ENCODE measurements around the gene USH1G. TPM values are rescaled to one million over a fixed set of nuclear protein-coding genes. Genes with fewer than 3 reads are reported as not detected.
"Not testable (repeated sequence)": the region's sequence is repeated elsewhere in the genome, so short reads cannot be mapped to it uniquely, and the experiment has no call there.

The USH1G gene
- total RNA-seq, 1 donor from 2014 or later: 0.14 TPM

DNA sequence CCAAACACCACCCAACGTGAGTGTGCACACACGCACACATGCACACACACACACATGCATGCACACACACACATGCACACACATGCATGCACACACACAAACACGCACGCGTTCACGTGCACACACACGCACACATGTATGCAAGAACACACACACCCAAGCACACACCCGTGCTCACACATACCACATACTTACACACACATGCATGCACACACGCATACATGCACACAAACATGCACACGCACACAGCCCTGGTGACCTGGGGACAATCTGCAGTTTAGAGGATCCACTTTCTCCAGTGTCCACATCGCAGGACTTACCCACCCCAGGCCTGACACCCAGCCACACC lies 6.2 kb downstream of the USH1G start:
- TF ChIP-seq, protein P1, sequence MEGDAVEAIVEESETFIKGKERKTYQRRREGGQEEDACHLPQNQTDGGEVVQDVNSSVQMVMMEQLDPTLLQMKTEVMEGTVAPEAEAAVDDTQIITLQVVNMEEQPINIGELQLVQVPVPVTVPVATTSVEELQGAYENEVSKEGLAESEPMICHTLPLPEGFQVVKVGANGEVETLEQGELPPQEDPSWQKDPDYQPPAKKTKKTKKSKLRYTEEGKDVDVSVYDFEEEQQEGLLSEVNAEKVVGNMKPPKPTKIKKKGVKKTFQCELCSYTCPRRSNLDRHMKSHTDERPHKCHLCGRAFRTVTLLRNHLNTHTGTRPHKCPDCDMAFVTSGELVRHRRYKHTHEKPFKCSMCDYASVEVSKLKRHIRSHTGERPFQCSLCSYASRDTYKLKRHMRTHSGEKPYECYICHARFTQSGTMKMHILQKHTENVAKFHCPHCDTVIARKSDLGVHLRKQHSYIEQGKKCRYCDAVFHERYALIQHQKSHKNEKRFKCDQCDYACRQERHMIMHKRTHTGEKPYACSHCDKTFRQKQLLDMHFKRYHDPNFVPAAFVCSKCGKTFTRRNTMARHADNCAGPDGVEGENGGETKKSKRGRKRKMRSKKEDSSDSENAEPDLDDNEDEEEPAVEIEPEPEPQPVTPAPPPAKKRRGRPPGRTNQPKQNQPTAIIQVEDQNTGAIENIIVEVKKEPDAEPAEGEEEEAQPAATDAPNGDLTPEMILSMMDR (IDR thresholded peaks at IDR 0.05; ENCODE audit: insufficient read depth, low read depth, low read length): no peak
- TF ChIP-seq EZH2 (IDR thresholded peaks at IDR 0.05; ENCODE audit: insufficient read depth, low read length): no peak
- no peaks in the 10 kb centered on the region for H3K4me1 Mint-ChIP-seq (ENCODE audit: low read depth, unreplicated experiment)
- FAIRE-seq: no peak

DNA sequence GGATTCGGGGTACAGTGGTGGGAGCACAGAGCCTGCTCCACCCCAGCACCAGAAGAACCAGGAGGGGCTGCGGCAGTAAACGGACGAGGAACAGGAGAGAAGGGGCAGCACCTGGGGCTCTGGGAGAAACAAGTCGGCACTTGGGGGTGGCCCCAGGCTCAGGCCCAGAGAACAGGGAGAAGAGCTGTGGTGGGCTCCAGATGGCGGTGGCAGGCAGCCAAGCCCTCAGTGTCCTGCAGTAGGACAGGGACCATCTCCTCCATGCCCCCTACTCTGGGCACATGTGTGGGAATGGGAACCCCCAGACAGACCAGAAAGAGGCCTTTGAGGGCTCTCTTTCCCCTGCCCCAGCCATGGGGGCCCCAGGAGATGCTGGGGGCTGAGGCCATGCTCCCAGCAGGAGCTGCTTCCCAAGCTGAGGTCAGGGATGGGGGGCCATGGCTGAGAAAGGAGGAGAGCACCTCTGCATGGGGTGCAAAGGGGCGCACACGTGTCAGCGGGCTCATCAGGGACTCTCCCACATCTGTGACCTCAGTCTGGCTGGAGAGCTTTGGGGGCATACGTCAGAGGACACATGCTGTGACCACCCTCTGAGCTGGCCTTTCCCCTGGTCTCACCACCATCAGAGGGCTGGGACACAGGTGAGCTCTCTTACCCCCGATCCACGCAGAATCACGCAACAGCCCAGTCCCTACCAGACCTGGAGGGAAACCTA lies 6.8 kb downstream of the USH1G start:
- Mint-ChIP-seq H3K9me3 (ENCODE audit: unreplicated experiment) (peaks cover 7% of the 10 kb centered on the region), H3K36me3 (ENCODE audit: low read depth, unreplicated experiment) (no peaks in the 10 kb centered on the region), H3K4me1 (ENCODE audit: low read depth, unreplicated experiment) (no peaks in the 10 kb centered on the region), H3K4me3 (ENCODE audit: unreplicated experiment) (no peak overlapping the region), H3K27me3 (ENCODE audit: low read depth, unreplicated experiment) (peaks cover 27% of the 10 kb centered on the region), H3K27ac (ENCODE audit: unreplicated experiment) (no peak overlapping the region)
- Histone ChIP-seq H3K27me3 (ENCODE audit: insufficient read depth, low read length) (peaks cover 3% of the 10 kb centered on the region), H3K4me3 (ENCODE audit: insufficient read depth, low read depth, low read length) (no peak overlapping the region), H4K20me1 (ENCODE audit: insufficient read depth, low read length) (no peaks in the 10 kb centered on the region), H3K79me2 (ENCODE audit: insufficient read depth, low read length) (no peaks in the 10 kb centered on the region), H3K4me2 (ENCODE audit: low read length) (no peak overlapping the region), H2AFZ (ENCODE audit: low read depth, low read length) (no peak overlapping the region), H3K36me3 (ENCODE audit: insufficient read depth, low read length) (no peaks in the 10 kb centered on the region), H3K4me1 (ENCODE audit: insufficient read depth, low read length) (no peaks in the 10 kb centered on the region), H3K9me3 (ENCODE audit: insufficient read depth, low read depth, low read length) (no peaks in the 10 kb centered on the region), H3K27ac (ENCODE audit: low read depth, low read length) (no peak overlapping the region), H3K9ac (ENCODE audit: low read length) (no peak overlapping the region)
- DNase-seq (ENCODE audit: low read depth) (no peak), FAIRE-seq (no peak)
- TF ChIP-seq EZH2 (IDR thresholded peaks at IDR 0.05; ENCODE audit: insufficient read depth, low read length): no peak
- TF ChIP-seq, protein P1 (IDR thresholded peaks at IDR 0.05; ENCODE audit: insufficient read depth, low read depth, low read length): no peak

More for the DNA sequence above, 6.2 kb downstream of the USH1G start:
- Histone ChIP-seq H3K27ac (ENCODE audit: low read depth, low read length) (no peak overlapping the region), H4K20me1 (ENCODE audit: insufficient read depth, low read length) (no peaks in the 10 kb centered on the region), H3K27me3 (ENCODE audit: insufficient read depth, low read length) (peaks cover 9% of the 10 kb centered on the region), H3K4me1 (ENCODE audit: insufficient read depth, low read length) (no peaks in the 10 kb centered on the region), H3K79me2 (ENCODE audit: insufficient read depth, low read length) (no peaks in the 10 kb centered on the region), H3K36me3 (ENCODE audit: insufficient read depth, low read length) (no peaks in the 10 kb centered on the region), H2AFZ (ENCODE audit: low read depth, low read length) (no peak overlapping the region), H3K4me2 (ENCODE audit: low read length) (no peak overlapping the region), H3K4me3 (ENCODE audit: insufficient read depth, low read depth, low read length) (no peak overlapping the region), H3K9ac (ENCODE audit: low read length) (no peak overlapping the region), H3K9me3 (ENCODE audit: insufficient read depth, low read depth, low read length) (no peaks in the 10 kb centered on the region)
- Mint-ChIP-seq H3K36me3 (ENCODE audit: low read depth, unreplicated experiment) (no peaks in the 10 kb centered on the region), H3K27me3 (ENCODE audit: low read depth, unreplicated experiment) (peaks cover 31% of the 10 kb centered on the region), H3K27ac (ENCODE audit: unreplicated experiment) (no peak overlapping the region), H3K9me3 (ENCODE audit: unreplicated experiment) (peaks cover 7% of the 10 kb centered on the region), H3K4me3 (ENCODE audit: unreplicated experiment) (no peak overlapping the region)
- DNase-seq (ENCODE audit: low read depth): no peak

DNA sequence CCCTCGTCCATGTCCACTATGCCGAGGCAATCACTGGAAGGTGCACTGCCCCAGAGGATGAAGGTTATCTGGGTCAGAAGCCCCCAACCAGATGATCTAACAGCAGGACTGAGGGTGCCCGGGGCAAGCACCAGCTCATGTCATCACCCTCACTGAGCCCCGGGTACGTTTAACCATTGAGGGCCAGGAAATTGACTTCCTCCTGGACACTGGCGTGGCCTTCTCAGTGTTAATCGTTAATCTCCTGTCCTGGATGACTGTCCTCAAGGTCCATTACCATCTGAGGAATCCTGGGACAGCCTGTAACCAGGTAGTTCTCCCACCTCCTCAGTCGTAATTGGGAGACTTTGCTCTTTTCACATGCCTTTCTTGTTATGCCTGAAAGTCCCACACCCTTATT lies 11.6 kb downstream of the USH1G start:
- H3K4me3 Mint-ChIP-seq (ENCODE audit: unreplicated experiment); H3K27ac ChIP-seq (ENCODE audit: low read depth, low read length); H3K27me3 ChIP-seq (ENCODE audit: insufficient read depth, low read length); H2AFZ ChIP-seq (ENCODE audit: low read depth, low read length); H3K4me1 Mint-ChIP-seq (ENCODE audit: low read depth, unreplicated experiment); DNase-seq (ENCODE audit: low read depth); H4K20me1 ChIP-seq (ENCODE audit: insufficient read depth, low read length); H3K27ac Mint-ChIP-seq (ENCODE audit: unreplicated experiment); H3K36me3 ChIP-seq (ENCODE audit: insufficient read depth, low read length); H3K4me3 ChIP-seq (ENCODE audit: insufficient read depth, low read depth, low read length); H3K9me3 ChIP-seq (ENCODE audit: insufficient read depth, low read depth, low read length); H3K4me1 ChIP-seq (ENCODE audit: insufficient read depth, low read length); H3K36me3 Mint-ChIP-seq (ENCODE audit: low read depth, unreplicated experiment); H3K4me2 ChIP-seq (ENCODE audit: low read length); H3K79me2 ChIP-seq (ENCODE audit: insufficient read depth, low read length); H3K9ac ChIP-seq (ENCODE audit: low read length); FAIRE-seq: not testable (repeated sequence)
- H3K27me3 Mint-ChIP-seq (ENCODE audit: low read depth, unreplicated experiment): peaks cover 46% of the 10 kb centered on the region
- H3K9me3 Mint-ChIP-seq (ENCODE audit: unreplicated experiment): peaks cover 13% of the 10 kb centered on the region

DNA sequence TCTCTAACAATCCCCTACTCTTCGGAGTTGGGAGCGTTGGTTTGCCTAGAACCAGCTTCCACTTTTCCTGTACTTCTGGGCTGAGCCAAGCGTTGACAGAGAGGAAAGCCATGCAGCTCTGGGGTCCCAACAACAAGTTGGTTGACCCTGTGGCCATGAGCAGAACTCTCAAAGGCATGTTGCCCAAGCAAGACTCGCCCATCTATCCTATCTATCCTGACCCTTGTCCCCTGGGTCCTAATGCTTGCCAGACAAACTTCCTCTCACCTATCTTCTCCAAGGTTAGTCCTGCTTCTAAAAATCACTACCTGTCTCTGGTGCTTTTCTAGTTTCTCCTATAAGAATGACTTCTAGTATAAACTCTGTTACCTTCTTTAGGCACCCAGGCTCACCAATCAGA lies 14.0 kb downstream of the USH1G start:
- not testable (repeated sequence) for H3K4me3 Mint-ChIP-seq (ENCODE audit: unreplicated experiment); H3K9me3 ChIP-seq (ENCODE audit: insufficient read depth, low read depth, low read length)

More for the DNA sequence above, 14.0 kb downstream of the USH1G start:
- not testable (repeated sequence) for H3K4me1 ChIP-seq (ENCODE audit: insufficient read depth, low read length); H3K27me3 ChIP-seq (ENCODE audit: insufficient read depth, low read length); H3K27ac ChIP-seq (ENCODE audit: low read depth, low read length); H4K20me1 ChIP-seq (ENCODE audit: insufficient read depth, low read length); DNase-seq (ENCODE audit: low read depth); H3K36me3 Mint-ChIP-seq (ENCODE audit: low read depth, unreplicated experiment); H3K4me2 ChIP-seq (ENCODE audit: low read length); H3K9ac ChIP-seq (ENCODE audit: low read length); H3K36me3 ChIP-seq (ENCODE audit: insufficient read depth, low read length); H3K4me3 ChIP-seq (ENCODE audit: insufficient read depth, low read depth, low read length); H3K27ac Mint-ChIP-seq (ENCODE audit: unreplicated experiment); H3K4me1 Mint-ChIP-seq (ENCODE audit: low read depth, unreplicated experiment); FAIRE-seq; H3K79me2 ChIP-seq (ENCODE audit: insufficient read depth, low read length); H2AFZ ChIP-seq (ENCODE audit: low read depth, low read length)
- H3K9me3 Mint-ChIP-seq (ENCODE audit: unreplicated experiment): peaks cover 17% of the 10 kb centered on the region
- peaks cover 47% of the 10 kb centered on the region for H3K27me3 Mint-ChIP-seq (ENCODE audit: low read depth, unreplicated experiment)

All from astrocyte (in vitro differentiated cells and primary cell).